HG03139 (cell line): ENCODE measurements around the gene PERCC1.
"Not testable (repeated sequence)": the region's sequence is repeated elsewhere in the genome, so short reads cannot be mapped to it uniquely, and the experiment has no call there.

ENCODE experiments used
- ATAC-seq: cut with Tn5 transposase; IDR thresholded peaks from one replicate; pipeline ENCODE4 v1.9.1; 2021; ENCODE audit not compliant: unreplicated experiment

Gene PERCC1

DNA sequence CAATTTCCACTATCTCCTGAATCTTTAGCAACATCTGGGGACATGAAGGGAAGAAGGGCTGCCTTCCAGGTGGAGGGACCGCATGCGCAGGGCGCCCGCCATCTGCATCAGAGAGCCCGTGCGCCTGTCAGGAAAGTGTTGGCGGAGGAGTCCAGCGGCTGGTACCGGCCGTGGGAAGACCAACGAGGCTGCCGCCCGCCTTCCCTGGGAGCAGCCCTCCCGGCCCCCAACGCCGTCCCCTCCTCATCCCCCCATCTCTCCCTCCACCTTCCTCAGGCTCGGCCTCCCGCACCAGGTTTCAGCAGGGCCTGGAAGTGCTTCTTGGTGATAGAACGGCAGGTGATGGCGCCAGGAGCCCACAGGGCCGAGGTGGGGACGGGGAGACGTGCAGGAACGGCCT is 35.2 kb downstream of the PERCC1 start:
- no peak for ATAC-seq

DNA sequence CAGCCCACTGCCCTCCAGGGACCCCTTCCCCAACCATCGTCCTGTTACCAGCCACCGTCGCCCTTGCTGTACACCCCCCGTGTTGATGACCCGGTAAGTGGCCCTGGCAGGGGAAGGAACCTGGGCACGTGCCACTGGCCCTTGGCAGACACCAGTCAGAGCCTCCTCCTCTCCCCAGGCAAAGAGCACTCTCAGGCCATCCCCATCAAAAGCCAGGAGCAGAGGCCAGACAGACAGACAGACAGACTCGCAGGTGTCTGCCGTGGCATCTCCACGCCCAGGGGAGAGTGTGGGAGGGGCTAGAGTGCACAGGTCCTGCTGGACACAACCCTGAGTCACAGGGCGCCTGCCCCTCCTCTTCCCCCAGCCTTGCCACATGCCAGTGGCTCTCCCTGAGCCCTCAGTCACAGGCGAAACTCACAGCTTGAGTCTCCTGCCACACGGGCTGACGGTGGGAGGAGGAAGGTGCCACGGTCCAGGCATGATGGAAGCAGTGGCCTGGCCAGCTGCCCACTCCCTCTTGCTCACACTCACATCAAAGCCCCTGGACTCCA is 36.2 kb downstream of the PERCC1 start:
- ATAC-seq: no peak

DNA sequence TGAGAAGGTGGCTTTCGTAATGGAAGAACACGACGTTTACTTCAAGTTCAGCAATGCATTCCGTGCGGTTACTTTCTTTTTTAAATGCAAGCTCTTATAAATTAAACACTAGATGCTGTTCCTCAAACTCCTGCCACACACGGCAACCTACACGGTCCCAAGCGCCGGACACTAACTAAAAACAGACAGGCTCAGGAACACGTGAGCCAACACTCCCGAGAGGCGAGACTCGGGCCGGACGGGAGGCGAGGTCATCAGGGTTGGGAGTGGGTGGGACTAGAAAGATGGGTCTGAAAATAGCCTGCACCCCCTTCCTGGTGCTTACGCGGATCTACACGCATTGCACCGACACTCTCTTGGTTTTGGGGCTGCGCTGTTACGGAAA is 37.5 kb downstream of the PERCC1 start:
- no peak for ATAC-seq

DNA sequence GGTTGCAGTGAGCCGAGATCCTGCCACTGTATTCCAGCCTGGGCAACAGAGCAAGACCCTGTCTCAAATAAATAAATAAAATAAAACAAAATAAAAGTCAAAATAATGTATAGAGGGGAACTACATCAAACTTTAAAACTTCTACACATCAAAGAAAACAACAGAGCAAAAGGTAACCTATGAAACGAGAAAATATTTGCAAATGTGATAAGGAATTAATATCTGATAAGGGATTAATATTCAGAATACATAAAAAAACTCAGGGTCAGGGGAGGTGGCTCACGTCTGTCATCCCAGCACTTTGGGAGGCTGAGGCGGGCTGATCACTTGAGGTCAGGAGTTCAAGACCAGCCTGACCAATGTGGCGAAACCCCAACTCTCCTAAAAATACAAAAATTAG is 38.3 kb downstream of the PERCC1 start:
- not testable (repeated sequence) for ATAC-seq

DNA sequence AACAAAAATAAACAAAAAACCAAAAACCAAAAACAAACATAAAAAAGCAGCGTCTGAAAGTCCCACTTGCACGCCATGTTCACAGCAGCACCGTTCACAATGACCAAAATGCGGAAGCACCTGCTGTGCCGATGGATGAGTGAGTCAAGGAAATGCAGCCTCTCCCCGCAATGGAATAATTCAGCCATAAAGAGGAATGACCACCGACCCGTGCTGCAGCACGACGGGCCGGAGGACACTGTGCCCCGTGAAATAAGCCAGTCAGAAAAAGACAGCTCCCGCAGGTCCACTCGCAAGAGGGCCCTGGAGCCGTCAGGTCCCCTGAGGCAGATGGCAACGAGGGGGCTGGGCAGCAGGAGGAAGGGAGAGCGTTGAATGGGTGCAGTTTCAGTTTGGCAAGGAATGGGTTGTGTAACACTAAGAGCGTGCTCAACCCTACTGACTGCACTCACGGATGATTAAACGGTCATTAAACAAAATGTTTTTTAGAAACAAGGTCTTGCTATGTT is 38.9 kb downstream of the PERCC1 start:
- no peak for ATAC-seq

DNA sequence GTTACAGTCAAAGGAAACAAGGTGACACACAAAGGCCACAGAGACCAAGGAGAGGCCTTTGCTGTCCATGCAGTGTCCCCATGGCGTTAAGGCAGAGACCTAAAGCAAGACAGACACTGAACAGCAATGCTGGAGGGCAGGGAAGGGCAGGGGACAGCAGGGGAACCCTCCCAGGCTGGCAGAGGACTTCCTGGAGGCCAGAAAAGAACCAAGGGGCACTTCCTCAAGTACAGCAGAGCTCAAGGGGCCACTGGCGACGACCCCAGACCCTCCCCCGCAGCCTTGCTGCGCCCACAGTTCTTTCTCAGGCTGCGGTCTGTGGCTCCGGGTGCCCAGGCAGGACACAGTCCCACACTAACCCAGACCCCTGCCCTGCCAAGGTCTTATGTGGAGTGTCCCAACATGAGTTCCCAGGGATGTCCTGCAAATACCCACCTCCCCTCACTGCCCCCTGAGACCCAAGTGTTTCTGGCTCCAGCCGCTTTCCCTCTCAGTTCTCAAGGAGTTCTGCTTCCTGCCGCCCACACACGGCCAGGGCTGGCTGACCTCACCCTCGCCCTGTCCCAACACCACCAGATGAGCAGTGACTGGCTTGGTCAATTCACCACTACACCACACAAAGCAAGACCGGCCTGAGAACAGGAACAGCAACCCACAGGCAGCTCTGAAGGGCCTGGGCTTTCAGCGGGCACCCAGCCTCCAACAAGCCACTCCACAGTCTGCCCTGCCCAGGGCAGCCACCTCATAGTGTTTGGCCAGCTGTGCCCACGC is 39.8 kb downstream of the PERCC1 start:
- no peak for ATAC-seq

DNA sequence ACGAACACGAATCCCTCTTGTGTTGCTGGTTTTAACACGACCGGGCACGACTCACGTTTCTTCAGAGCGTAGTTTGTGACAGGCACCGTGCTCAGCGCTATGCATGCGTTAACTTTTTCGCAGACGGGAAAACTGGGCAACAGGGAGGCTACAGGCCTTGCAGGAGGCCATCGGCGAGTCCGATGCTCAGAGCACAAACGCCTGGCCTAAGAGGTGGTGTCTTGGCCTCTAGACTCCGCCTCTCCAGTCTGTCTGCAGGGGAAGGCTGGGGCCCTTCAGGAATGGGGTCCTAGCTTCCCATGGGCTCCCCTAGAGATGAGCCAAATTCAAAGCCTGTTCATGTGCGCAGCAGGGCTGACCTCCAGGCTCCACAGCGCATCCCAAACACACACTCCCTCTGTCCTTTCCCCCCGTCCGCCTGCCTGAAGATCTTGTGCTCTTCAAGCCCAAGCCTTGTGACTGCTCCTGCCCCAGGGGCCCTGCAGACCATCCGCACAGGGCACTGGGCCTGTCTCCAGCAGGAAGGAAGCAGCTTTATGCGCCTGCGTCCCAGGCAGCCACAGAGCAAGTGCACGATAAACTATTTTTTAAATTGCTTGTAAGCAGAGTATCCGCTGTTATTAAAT is 40.8 kb downstream of the PERCC1 start:
- ATAC-seq: no peak

DNA sequence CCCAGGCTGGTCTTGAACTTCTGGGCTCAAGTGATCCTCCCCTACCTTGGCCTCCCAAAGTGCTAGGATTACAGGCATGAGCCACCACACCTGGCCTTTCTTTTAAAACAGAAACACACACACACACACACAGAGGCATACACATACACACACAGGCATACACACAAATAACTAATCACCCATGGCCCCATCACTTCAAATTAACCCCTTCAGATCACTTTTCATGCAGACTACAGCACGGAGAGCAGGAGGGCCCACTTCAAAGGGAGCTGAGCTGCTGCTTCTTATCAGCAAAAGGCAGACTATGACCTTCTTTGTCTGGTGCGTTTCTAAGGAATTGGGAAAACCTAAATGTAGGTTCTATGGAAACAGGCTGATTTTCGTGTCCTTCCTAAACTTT is 42.1 kb downstream of the PERCC1 start:
- no peak for ATAC-seq

DNA sequence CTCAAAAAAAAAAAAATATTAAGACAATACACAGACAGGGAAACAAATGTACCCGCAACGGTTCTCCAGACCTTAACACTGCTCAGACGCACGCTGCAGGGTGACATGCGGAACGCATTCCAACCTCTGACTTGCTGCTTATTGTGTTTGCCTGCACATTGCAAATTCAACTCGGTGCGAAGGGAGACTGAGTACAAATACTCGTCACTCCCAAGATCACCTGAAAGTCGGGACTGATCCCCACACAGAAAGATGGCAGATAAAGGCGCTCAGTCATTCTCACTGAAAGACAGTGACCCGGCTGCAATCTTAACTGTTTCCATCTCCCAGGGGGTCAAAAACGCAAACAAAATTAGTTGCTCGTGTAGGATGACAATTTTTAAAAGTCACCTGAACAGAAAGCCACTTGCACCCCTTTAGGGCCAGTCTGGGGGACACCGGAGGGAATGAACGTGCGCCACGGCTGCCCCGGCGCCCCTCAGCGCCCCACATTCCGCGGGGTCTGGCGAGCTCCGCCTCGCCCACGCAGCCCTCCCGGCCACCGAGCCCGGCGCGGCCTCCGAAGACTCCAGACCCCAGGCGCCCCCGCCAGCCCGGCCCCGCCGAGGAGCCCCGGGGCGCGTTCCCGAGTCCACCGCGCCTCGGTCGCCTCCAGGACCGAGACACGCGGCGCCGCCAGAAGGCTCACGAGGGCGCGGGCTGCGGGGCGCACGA is 43.4 kb downstream of the PERCC1 start:
- ATAC-seq: peak; percentile 24

DNA sequence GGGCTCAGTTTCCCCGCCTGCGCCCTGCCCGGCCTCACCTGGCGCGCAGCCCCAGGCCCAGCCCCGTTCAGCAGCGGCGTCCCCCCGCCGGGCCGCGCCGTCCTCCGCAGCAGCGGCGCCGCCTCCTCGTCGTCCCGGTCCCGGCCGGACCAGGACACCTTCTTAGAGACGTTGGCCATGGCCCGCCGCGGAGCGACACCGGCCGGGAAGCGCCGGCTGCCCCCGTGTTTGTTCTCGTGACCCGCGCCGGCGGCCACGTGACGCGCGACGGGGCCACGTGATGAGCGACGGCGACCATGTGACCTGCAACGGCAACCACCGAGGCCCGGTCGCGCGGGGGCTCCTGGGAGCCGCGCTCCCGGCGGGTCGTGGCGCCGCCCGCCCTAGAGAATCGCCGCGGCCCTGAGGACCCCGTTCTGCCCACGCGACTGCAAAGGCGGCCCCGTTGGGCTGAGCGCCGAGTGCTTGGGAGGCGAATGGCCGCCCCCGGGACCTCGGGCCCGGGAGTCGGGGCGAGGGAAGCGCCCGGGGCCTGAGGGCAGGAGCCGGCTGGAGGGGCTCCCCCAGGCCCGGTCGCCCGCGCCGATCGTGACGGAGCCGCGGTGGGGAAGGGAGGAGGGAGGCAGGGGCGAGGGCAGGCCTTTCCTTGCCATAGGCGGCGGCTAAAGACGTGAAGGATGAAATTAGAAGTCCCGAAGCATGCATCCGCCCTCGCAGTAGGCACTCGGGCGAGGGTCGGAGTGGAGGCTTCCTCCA is 44.1 kb downstream of the PERCC1 start, which contains the start of gene CLCN7:
TSS of gene CLCN7 (minus strand) at position 233 of the 756 bp plus-strand sequence. CDS start at position 179, 54 bp downstream.
- peak; percentile 65 for ATAC-seq

DNA sequence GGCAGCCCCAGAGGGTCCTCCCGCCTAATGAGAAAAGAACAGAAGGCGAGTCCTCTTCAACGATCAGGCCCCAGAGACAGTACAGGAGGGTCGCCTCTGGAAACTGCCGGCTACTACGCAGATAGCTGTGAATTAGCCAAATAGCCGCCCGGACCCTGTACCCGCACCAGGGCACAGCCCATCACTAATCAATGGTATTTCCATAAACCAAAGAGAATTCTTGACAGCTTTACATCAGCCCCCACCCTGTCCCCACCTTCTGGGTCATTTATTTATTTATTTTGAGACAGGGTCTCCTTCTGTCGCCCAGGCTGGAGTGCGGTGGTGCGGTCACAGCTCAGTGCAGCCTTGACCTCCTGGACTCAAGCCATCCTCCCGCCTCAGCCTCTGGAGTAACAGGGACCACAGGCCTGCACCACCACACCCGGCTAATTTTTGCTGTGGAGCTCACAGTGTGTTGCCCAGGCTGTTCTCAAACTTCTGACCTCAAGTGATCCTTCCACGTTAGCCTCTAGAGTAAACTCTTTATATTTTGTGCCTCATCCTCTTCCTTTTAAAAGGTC is 44.8 kb downstream of the PERCC1 start:
- no peak for ATAC-seq

DNA sequence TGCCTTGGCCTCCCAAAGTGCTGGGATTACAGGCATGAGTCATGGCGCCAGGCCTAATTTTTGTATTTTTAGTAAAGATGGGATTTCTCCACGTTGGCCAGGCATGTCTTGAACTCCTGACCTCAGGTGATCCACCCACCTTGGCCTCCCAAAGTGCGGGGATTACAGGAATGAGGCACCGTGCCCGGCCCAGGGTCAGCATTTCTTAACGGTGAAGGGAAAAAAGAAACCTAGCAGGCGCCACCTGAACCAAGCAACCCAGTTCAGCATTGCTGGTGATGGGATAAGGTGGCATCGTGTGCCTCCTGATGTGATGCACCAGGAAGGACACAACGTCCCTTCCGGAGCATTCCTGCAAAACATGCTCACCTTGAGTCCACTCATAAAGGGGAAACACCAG is 46.2 kb downstream of the PERCC1 start:
- ATAC-seq: no peak

DNA sequence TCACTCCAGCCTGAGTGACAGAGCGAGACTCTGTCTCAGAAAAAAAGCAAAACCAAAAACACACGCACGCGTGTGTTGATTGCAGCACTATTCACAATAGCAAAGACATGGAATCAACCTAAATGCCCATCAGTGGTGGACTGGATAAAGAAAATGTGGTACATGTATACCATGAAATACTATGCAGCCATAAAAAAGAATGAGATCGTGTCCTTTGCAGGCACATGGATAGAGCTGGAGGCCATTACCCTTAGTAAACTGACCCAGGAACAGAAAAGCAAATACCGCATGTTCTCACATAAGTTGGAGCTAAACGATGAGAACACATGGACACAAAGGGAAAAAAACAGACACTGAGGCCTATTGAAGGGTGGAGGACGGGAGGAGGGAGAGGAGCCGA is 48.1 kb downstream of the PERCC1 start:
- ATAC-seq: not testable (repeated sequence)

DNA sequence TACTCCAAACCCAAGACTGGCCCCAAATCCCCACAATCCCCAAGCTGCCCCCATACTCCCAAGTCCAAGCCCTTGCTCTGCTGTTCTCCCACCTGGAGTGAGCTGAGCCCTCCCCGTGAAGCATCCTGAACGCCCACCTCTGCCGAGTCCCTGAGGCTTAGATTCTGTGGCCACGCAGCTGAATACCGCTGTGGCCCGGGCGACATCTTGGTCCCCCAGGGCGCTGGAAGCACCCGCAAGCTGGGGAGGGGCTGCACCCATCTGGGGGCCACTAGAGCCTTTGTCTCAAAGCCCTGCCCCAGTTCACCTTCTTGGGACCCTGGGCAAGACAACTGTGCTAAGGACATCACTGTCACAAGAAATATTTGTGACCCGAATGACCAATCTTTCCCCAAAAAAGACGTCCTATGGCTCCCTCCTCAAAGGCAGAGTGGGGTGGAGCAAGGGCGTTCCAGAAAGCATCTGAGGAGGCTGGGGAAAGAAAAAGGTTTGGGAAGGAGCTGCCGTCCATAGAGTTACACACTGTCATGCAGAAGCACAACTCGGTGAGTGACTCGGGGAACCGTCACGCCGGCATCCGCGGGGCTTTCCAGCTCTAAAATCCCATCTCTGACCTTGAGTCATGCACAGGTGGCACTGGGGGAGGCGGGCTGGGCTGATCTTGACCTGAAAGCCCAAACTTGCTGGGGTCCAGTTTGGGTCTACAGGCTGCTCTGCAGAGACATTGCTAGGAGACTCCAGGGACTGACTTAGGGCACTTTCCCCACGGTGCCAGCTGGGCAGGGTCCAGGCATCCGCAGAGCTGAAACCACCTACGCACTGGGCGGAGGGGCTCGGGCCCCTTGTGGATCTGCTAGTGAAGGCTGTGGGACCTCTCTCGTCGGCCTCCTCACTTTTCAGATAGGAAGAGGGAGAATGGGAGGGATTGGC is 51.3 kb downstream of the PERCC1 start:
- ATAC-seq: no peak
